Tibial nerve (tissue), 4 donors: ENCODE data around the gene GCK.

Source experiments
- CTCF ChIP-seq, 5 experiments: fragments of 200-600 bp in 3 of 5; fragments of 450-650 bp in 2 of 5; sonication (generic) in 3 of 5; IDR thresholded peaks; one replicate each; pipeline ENCODE4 v1.5.1; 2016 to 2019; ENCODE audit warnings: antibody characterized with exemption in 5 of 5, mild to moderate bottlenecking in 3 of 5, moderate library complexity in 2 of 5
- EP300 ChIP-seq, 2 donors: sonication (generic); formaldehyde crosslinking; IDR thresholded peaks; one replicate each; pipeline ENCODE4 v1.6.1; 2017; ENCODE audit warnings: antibody characterized with exemption in 2 of 2, mild to moderate bottlenecking in 1 of 2

GRCh38 chr7:44221231-44221791 is 32.1 kb upstream of the GCK start:
- TF ChIP-seq CTCF (IDR thresholded peaks at IDR 0.05): no peak
- no peak for TF ChIP-seq EP300 (IDR thresholded peaks at IDR 0.05)
